Ishikawa (cell line): ENCODE results near the gene FAM171A1.

Source experiments
- CEBPB ChIP-seq: IDR thresholded peaks from 2 replicates; pipeline ENCODE4 v1.6.1; 2012
- CREB1 ChIP-seq: IDR thresholded peaks from 2 replicates; pipeline ENCODE4 v1.6.1; 2012; ENCODE audit warnings: low read depth
- EP300 ChIP-seq: IDR thresholded peaks from 2 replicates; pipeline ENCODE4 v1.6.1; 2012; ENCODE audit warnings: borderline replicate concordance
- FOXM1 ChIP-seq: IDR thresholded peaks from 2 replicates; pipeline ENCODE4 v1.6.1; 2012; ENCODE audit warnings: low read depth, borderline replicate concordance
- NFIC ChIP-seq: IDR thresholded peaks from 2 replicates; pipeline ENCODE4 v1.6.1; 2012
- REST ChIP-seq: IDR thresholded peaks from 2 replicates; pipeline ENCODE4 v1.6.1; 2012; ENCODE audit warnings: low read depth, mild to moderate bottlenecking
- TAF1 ChIP-seq: IDR thresholded peaks from 2 replicates; pipeline ENCODE4 v1.6.1; 2012; ENCODE audit warnings: low read depth, mild to moderate bottlenecking
- TEAD4 ChIP-seq: IDR thresholded peaks from 2 replicates; pipeline ENCODE4 v1.6.1; 2012
- YY1 ChIP-seq: IDR thresholded peaks from 2 replicates; pipeline ENCODE4 v1.6.1; 2012; ENCODE audit warnings: low read depth
- ZBTB7A ChIP-seq: IDR thresholded peaks from 2 replicates; pipeline ENCODE4 v1.6.1; 2012; ENCODE audit warnings: low read depth

GRCh38 chr10:15210521-15210920, 160.6 kb downstream of the FAM171A1 start:
- no peak for TF ChIP-seq NFIC
- TF ChIP-seq REST = no peak
- TF ChIP-seq FOXM1 = no peak
- no peak for TF ChIP-seq ZBTB7A
- no peak for TF ChIP-seq CREB1
- no peak for TF ChIP-seq EP300
- TF ChIP-seq TEAD4 = no peak
- TF ChIP-seq TAF1 = no peak
- TF ChIP-seq YY1 = no peak
- TF ChIP-seq CEBPB = no peak
